ENCODE data around the gene ITIH1. TPM values are rescaled to one million over a fixed set of nuclear protein-coding genes. Genes with fewer than 3 reads are reported as not detected.

Gene ITIH1
- total RNA-seq, 2 experiments from 2014 or later = not detected

DNA sequence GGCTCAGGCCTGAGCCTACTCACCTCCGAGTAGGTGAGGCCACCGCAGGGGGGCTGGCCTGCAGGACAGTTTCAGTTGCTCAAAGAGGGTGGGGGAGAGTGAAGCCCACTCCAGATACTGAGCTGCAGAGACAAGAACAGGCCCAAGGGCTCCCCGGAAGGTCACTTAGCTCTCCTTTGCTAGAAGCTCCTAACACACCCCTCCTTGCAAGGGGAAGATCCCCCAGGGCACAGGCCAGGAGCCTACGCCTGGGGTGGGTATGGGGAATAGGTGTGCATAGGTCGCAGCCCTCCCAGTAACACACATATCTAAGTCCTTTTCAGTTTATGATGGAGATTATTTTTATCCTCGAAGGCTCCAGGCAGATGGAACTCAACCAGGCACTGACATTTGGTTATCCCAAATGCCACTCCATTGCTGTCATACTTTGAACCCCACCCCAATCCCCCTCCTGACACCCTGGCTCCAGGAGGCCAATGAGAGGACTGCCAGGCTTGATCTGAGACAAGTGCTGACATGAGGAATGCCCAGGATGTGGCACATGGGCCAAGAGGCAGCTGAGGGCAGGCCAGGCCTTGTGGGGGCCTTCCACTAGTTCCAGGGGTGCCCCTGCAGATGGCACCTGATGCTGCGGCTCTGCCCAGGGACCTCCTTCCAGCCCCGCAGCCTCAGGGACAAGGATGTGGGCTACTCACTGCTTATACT lies 58.5 kb downstream of the ITIH1 start:
- Mint-ChIP-seq H3K27ac (no peak overlapping the region), H3K36me3 (peaks cover 12% of the 10 kb centered on the region), H3K4me3 (no peak overlapping the region)

DNA sequence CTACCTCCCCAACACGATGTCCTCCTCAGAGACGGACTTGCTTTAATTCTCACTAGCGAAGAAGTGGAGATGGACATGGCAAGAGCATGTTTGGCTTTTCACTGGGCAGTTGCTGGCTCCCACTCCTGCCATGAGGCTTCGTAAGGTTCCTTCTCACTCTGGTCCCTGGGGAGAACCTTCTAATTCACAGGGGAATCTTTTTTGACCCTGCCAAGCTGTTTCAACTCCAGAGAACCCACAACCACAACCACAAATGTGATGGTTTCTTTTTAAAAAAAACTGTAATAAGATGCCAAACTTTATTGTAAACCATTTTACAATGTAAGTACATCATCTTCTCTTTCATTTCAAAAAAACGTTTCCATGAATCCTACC lies 59.1 kb downstream of the ITIH1 start:
- no peaks in the 10 kb centered on the region for H3K9me3 Mint-ChIP-seq
- no peak for ATAC-seq (ENCODE audit: low read depth)
- POLR2A ChIA-PET = interaction anchor here (1.2 kb wide), 1 partner anchor 17 kb away, joined by 3 read pairs; no protein-coding TSS in a partner anchor
- H3K4me1 Mint-ChIP-seq = peaks cover 34% of the 10 kb centered on the region
- H3K36me3 Mint-ChIP-seq = peaks cover 12% of the 10 kb centered on the region
- H3K4me3 Mint-ChIP-seq = no peak overlapping the region
- no peak for DNase-seq
- no peaks in the 10 kb centered on the region for H3K27me3 Mint-ChIP-seq
- no peak overlapping the region for H3K27ac Mint-ChIP-seq

More for the DNA sequence above, 58.5 kb downstream of the ITIH1 start:
- Mint-ChIP-seq H3K27me3 (no peaks in the 10 kb centered on the region), H3K9me3 (no peaks in the 10 kb centered on the region), H3K4me1 (peaks cover 39% of the 10 kb centered on the region)
- ATAC-seq (ENCODE audit: low read depth) = no peak
- DNase-seq = no peak
- POLR2A ChIA-PET = no interaction called here

DNA sequence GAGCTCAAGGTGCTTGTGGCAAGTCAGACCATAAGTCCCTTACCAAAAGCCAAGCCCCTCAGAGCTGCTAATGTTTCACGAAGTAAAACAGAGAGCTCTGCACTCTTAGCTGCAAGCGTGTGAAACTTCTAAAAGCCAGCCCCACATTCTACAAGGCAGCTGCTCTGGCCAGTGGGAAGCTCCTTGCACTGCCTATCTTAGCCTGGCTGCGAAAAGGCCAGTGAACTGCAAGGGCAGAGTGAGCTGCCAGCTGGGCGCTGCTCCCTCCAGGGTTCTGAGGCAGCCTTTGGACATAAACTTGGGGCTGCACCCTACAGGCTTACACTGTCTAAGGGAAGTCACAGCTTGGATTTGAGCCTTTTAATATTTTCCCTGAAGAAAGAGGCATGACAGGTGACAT lies 59.6 kb downstream of the ITIH1 start:
- Mint-ChIP-seq H3K36me3 (peaks cover 14% of the 10 kb centered on the region), H3K4me1 (peaks cover 33% of the 10 kb centered on the region), H3K27me3 (no peaks in the 10 kb centered on the region), H3K9me3 (no peaks in the 10 kb centered on the region), H3K27ac (peak overlapping the region; percentile 22), H3K4me3 (no peak overlapping the region)
- ATAC-seq (ENCODE audit: low read depth) (no peak), DNase-seq (no peak)
- POLR2A ChIA-PET = interaction anchor here (1.2 kb wide), 1 partner anchor 18 kb away, joined by 3 read pairs; no protein-coding TSS in a partner anchor

DNA sequence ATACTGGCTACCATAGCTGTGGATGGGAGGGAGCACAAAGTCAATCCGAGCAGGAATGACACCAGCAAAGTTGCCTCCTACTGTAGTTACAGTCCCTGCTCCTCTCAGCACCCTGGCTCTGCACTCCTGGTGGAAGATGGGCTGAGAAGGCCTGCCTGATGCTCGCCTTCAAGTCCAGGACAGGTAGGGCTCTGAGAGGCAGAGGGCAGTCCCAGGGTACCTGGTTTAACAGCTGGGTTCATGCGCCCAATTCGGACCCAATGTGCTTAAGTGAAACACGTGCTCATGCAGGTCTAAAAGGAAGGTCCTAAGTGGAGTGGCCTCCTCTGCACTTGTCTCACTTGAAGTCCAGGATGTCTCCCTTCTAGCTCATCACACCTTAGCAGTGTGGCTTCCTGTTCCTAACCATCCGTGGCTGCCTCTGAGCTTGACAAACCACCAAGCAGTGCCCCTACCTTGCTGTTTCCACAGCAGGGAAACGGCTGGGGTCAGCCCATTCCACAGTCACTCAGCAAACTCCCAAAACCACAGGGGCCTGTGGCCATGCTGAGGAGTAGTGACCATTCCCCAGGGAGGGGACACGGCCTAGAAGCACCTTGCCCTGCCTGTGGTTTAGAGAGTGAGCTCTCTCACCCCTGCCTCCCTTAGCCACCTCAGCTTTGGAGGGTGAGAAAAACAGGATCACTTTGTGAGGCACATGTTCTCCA lies 61.3 kb downstream of the ITIH1 start:
- Mint-ChIP-seq H3K4me3 (peak overlapping the region; percentile 49), H3K9me3 (no peaks in the 10 kb centered on the region), H3K4me1 (peaks cover 33% of the 10 kb centered on the region), H3K36me3 (peaks cover 14% of the 10 kb centered on the region), H3K27ac (peak overlapping the region; percentile 61), H3K27me3 (no peaks in the 10 kb centered on the region)
- peak; percentile 58 for DNase-seq
- ATAC-seq (ENCODE audit: low read depth) = peak; percentile 97
- POLR2A ChIA-PET = interaction anchor here (0.5 to 1.3 kb wide), 6 partner anchors 17 to 243 kb away, joined by 3 to 5 read pairs (median 4); partner anchors contain the start of genes GLT8D1, NEK4 and SFMBT1

DNA sequence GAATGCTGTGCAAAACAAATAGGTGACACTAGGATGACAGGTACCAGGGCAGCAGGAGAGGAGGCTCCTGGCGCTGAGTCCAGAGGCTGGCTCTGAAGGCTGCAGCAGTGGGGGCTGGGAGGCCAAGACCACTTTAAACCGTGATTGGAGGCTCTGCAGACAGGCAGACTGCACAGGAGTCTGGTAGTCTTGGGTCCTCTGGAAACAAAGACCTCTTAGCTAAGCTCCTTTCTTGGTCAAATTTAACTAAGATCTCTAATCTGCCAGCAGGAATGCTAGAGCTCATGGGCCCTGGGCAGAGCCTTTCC lies 61.8 kb downstream of the ITIH1 start:
- POLR2A ChIA-PET = interaction anchor here (0.6 to 1.3 kb wide), 5 partner anchors 18 to 207 kb away, joined by 3 to 5 read pairs (median 4); partner anchors contain the start of genes GLT8D1, NEK4 and SFMBT1
- H3K9me3 Mint-ChIP-seq = no peaks in the 10 kb centered on the region
- H3K4me1 Mint-ChIP-seq = peaks cover 33% of the 10 kb centered on the region
- H3K4me3 Mint-ChIP-seq = peak overlapping the region; percentile 49
- peak overlapping the region; percentile 61 for H3K27ac Mint-ChIP-seq
- ATAC-seq (ENCODE audit: low read depth) = no peak
- no peak for DNase-seq
- no peaks in the 10 kb centered on the region for H3K27me3 Mint-ChIP-seq
- H3K36me3 Mint-ChIP-seq = peaks cover 14% of the 10 kb centered on the region

DNA sequence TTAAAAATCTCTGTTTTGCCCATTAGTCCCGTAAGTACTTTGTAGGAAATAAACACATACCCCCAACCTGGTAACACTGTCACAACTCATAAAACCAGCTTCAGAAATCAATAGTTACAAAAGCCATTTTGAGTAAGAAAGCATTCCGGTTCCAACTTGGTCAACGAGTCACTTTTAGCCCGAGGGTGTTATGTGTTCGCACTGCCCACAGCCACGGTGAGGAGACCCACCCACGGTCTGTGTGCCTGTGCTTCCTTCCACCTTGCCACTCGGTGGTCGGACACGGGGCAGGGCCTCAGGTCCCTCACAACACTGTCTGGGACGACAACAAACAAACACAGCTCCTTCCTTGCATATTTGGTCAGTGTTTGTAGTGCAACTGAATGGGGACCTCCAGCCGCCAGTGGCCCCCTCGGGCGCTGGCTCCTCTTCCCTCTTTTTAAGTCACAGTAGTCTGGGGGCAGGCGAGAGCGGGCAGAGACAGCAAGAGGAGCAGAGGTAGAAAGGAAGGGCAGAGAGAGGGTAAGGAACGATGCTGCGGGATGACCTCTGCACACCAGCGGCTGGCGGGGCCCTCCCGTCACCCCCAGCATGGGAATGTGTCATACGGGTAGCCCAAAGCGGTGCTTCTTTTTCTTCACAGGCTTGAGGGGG lies 62.6 kb downstream of the ITIH1 start:
- Mint-ChIP-seq H3K27me3 (no peaks in the 10 kb centered on the region), H3K36me3 (peaks cover 14% of the 10 kb centered on the region), H3K4me3 (no peak overlapping the region), H3K27ac (no peak overlapping the region), H3K9me3 (no peaks in the 10 kb centered on the region), H3K4me1 (peaks cover 35% of the 10 kb centered on the region)
- DNase-seq (no peak), ATAC-seq (ENCODE audit: low read depth) (no peak)
- POLR2A ChIA-PET = interaction anchor here (1.3 kb wide), 1 partner anchor 206 kb away, joined by 4 read pairs; the partner anchor contains the start of gene SFMBT1

DNA sequence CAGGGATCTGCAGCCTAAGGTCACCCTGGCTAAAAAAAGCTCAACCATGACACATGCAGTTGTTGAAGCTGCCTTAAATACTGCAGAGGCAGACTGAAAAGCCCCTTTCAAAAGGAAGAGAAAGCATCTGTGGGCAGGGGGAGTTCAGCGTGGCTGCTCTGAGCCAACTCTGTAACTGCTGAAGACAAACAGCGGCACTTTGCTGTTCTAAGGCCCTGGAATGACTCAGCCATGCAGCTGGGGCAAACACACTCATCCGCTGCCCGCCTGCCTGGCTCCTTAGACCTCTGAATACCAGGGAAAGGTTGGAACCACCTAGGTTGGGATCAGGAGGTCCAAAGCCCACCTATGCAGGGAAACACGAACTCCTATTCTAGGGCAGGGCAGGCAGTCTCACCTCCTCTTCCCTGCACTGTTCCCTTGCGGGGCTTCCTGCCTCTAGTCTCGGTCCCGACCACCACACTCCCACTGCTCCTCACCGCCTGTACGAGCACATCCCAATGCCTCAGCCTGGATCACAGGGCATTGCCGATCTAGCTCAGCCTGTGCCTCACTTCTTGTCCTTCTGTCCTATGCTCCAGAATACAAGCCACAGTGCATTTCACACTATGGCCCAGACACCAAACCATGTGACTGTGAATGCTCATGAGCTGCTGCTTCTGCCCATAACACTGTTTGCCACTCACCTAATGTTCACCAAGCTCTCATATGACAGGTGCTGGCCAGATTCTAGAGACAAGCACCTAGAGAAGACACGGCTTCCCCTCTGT lies 64.0 kb downstream of the ITIH1 start:
- Mint-ChIP-seq H3K27ac (no peak overlapping the region), H3K4me3 (no peak overlapping the region), H3K9me3 (no peaks in the 10 kb centered on the region), H3K4me1 (peaks cover 37% of the 10 kb centered on the region), H3K27me3 (no peaks in the 10 kb centered on the region), H3K36me3 (peaks cover 14% of the 10 kb centered on the region)
- ATAC-seq (ENCODE audit: low read depth) = no peak
- POLR2A ChIA-PET = no interaction called here
- no peak for DNase-seq

Other genes starting within 250 kb of the ITIH1 start
- 10 to 100 TPM; 22.3 to 28.7 TPM for gene NT5DC2, start 243.7 kb upstream of the ITIH1 start, total RNA-seq
- gene UQCC5, start 241.0 kb upstream of the ITIH1 start, total RNA-seq = 10 to 100 TPM in 1 of 2 experiments, 1 to 10 TPM in 1; 8.5 to 12.8 TPM
- 10 to 100 TPM; 73.5 to 77.0 TPM for gene PBRM1, start 91.7 kb upstream of the ITIH1 start, total RNA-seq
- 10 to 100 TPM; 72.5 to 75.9 TPM for gene GNL3, start 91.6 kb upstream of the ITIH1 start, total RNA-seq
- gene GLT8D1, start 71.8 kb upstream of the ITIH1 start, total RNA-seq = 10 to 100 TPM; 44.6 to 45.7 TPM
- gene SPCS1, start 71.5 kb upstream of the ITIH1 start, total RNA-seq = 10 to 100 TPM; 90.1 to 90.4 TPM
- gene NEK4, start 6.7 kb upstream of the ITIH1 start, total RNA-seq = 10 to 100 TPM; 22.4 to 25.1 TPM
- not detected for gene ITIH3, start 17.2 kb downstream of the ITIH1 start, total RNA-seq
- gene ITIH4, start 53.1 kb downstream of the ITIH1 start, total RNA-seq = 10 to 100 TPM; 29.2 to 30.7 TPM
- gene MUSTN1, start 57.4 kb downstream of the ITIH1 start, total RNA-seq = 1 to 10 TPM; 1.3 to 1.9 TPM
- 10 to 100 TPM; 38.5 to 39.1 TPM for gene STIMATE, start 119.9 kb downstream of the ITIH1 start, total RNA-seq